NCI-H82 (cell line): ENCODE results near the gene GNPTAB.
A peak's percentile ranks its signal among the peaks of the same experiment; 100 is the strongest.
"Not testable (repeated sequence)": the region's sequence is repeated elsewhere in the genome, so short reads cannot be mapped to it uniquely, and the experiment has no call there.

ENCODE experiments used
- DNase-seq: peaks from one replicate; lab custom pipeline; 2025; lab: John Stamatoyannopoulos, UW

The GNPTAB gene

GRCh38 chr12:101852998-101853397, 22.2 kb upstream of the GNPTAB start:
- no peak for DNase-seq

DNA sequence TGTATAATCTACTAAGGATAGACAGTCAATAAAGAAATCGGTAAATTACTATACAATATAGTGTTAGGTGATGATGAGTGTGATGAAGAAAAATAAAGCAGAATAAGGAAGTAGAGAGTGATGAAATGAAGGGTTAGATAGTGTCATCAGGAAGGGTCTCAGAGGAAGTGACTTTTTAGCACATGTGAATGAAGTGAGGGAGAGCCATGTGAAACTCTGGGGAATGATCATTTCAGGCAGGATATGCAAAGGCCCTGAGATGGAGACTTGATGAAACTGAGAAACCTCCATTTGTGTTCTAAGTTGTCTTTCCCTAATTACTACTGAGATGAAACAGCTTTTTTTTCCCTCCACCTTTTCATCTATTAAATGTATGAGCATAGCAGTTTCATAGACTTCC, 19.4 kb upstream of the GNPTAB start:
- DNase-seq: no peak

DNA sequence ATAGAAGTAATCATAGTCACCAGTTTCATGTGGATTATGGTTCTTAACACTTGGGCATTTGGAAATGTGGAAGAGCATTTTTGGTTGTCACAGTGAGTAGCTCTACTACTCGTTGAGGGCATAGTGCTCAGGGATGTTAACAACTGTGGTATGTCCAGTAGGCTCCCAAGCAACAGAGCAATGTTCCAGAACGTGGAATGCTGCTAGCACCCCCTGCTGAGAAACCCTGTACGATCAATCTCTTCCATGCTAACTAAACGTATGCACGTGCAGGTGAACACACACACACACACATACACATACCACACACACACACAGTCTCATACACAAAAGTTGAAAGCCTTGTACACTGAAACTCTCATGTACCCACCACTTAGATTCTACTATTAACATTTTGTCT, 16.6 kb upstream of the GNPTAB start:
- DNase-seq: no peak

- DNase-seq: no peak
These were observed 14.5 kb upstream of the GNPTAB start for GRCh38 chr12:101845137-101845711.

DNA sequence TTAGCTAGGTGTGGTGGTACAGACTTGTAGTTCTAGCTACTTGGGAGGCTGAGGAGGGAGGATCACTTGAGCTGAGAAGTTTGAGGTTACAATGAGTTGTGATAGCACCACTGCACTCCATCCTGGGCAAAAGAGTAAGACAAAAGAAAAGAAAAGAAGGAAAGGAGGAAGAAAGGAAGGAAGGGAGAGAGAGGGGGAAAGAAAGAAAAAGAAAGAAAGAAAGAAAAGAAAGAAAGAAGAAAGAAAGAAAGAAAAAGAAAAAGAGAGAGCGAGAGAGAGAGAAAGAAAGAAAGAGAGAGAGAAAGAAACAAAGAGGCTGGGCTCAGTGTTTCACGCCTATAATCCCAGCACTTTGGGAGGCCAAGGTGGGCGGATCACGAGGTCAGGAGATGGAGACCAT, 10.3 kb upstream of the GNPTAB start:
- DNase-seq: no peak

DNA sequence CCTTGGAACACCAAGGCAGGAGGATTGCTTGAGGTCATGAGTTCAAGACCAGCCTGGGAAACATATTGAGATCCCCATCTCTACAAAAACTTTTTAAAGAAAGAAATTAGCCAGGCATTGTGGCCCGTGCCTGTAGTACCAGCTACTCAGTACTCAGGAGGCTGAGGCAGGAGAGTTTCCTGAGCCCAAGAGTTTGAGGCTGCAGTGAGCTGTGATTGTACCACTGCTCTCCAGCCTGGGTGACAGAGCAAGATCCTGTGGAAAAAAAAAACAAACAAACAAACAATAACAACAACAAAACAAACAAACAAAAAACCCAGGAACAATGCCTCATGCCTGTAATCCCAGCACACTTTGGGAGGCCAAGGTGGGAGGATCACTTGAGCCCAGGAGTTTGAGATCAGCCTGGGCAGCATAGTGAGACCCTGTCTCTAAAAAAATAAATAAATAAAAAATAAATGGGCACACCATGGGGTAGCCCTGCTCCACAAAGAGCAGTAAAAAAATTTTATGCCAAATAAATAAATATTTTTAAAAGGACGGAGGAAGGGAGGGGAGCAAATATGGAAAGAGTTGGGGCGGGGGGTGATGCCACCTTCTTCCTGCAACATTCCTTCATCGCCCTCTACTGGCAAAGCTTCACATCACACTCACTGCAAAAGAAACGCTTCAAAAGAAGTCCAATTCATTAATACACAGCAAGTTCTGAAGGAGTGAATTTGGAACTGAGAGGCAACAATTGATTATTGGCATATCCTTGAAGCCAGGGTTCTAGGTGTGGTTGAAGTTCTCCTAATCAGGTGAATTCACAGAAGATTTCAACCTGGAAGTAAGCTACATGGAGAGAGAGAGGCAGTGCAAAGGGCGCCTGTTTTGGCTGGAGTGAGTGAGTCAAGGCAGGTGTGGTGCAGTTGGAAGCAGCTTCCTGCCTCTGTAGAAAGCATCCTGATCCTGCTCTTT, 8.8 kb upstream of the GNPTAB start:
- peak; percentile 72 for DNase-seq

- DNase-seq: no peak
These were observed 8.0 kb upstream of the GNPTAB start for GRCh38 chr12:101838628-101839323.

DNA sequence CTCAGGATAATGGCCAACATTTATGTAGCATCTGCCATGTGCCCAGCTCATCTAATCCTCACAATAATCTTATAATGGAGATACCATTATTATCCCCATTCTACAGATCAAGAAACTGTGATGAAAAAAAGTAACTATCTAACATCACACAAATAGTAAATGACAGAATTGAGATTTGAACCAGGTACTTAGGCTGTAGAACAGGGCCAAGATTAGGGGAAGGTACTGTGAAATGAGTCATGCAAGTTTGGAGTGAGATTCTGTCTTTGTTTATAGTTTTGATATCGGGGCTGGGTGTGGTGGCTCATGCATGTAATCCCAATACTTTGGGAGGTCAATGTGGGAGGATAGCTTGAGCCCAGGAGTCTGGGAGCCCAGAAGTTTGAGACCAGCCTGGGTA, 1.3 kb upstream of the GNPTAB start:
- peak; percentile 70 for DNase-seq

DNA sequence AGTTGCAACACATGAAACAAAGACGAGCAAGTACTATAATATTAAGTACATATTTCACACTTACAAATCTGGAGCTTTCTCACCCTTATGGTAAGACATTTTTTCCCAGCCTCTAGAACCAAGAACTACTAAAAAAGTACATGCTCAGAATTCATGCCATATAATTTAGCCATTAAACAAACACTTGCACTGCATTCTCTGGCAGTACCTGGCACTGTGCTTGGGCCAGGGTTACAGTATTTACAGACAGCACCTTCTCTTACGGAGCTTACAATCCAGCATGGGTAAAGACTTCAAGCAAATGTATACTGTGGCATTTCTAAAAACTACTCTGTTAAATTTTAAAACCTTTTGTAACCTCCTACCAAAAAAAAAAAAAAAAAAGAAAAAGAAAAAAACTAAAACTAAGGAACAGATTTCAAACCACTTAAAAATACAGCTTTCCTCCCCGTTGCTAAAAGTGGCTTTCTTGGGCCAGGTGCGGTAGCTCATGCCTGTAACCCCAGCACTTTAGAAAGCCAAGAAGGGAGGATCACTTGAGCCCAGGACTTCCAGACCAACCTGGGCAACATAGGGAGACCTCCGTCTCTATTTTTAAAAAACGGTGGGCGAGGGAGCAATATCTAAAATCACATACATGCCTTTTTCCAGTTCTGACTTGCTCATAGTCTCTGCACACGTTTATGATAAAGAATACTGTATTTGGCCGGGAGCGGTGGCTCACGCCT, 956 bp downstream of the GNPTAB start:
- peak; percentile 47 for DNase-seq

- DNase-seq: peak; percentile 42
These were observed 2.1 kb downstream of the GNPTAB start for GRCh38 chr12:101828463-101829196.

GRCh38 chr12:101826766-101827368, 3.9 kb downstream of the GNPTAB start:
- no peak for DNase-seq

DNA sequence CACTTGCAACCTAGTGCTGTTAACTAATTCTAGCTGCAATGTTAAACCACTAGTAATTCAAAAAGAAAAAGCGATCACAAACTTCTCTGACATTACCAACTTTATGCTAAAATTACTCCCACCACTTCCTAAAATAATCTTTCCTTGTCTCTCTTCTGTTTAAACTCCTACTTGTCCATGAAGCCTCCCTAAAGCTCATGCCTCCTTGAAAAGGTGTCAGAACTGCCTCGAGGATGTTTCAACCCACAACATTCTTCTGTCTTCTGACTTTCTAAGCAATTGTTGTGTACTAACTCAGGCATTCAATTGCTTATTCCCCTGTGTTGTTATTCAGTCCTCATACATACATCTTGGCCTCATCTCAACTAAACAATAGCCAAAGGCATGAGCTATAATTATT, 5.9 kb downstream of the GNPTAB start:
- no peak for DNase-seq

- peak; percentile 95 for DNase-seq
These were observed 6.9 kb downstream of the GNPTAB start for GRCh38 chr12:101823891-101824290.

DNA sequence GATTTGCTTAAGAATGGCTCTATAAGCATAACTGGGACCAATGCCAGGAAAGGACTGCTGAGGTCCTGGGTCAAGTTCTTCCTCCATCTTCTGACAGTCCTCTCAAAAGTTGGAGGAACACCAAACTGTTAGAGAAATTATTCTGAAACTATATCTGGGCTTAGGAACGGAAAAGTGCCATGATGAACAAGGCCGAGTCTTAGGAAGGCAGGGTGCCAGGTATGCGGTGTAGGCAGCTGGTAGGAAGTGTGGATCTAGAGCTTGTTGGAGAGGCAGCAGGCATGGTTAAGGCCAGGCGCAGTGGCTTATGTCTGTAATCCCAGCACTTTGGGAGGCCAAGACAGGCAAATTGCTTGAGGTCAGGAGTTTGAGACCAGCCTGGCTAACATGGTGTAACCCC, 7.7 kb downstream of the GNPTAB start:
- DNase-seq: no peak

DNA sequence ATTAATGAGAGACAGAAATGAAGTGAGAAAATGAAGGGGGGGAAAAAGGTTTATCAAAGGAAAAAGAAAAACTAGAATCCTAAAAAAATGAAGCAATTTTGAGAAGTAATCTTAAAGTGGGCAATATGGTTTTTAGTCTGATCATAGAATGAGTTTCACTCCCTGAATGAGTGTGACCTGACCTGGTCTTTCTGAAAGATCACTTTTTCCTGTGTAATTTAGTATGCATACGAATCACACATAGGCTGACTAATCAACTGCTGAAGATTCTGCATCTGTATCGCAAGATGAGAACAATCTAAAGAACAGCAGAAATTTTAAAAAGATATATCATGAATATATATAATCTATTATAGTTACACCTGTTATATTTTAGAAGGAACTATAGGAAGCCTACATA, 11.3 kb downstream of the GNPTAB start:
- DNase-seq: no peak

DNA sequence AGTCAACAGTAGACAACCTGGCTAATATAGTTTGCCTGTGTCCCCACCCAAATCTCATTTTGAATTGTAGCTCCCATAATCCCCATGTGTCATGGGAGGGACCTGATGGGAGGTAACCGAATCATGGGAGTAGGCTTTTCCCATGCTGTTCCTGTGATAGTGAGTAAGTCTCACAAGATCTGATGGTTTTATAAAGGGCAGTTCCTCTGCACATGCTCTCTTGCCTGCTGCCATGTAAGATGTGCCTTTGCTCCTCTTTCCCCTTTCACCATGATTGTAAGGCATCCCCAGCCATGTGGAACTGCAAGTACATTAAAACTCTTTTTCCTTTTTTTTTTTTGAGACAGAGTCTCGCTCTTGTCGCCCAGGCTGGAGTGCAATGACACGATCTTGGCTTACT, 12.1 kb downstream of the GNPTAB start:
- DNase-seq: not testable (repeated sequence)

DNA sequence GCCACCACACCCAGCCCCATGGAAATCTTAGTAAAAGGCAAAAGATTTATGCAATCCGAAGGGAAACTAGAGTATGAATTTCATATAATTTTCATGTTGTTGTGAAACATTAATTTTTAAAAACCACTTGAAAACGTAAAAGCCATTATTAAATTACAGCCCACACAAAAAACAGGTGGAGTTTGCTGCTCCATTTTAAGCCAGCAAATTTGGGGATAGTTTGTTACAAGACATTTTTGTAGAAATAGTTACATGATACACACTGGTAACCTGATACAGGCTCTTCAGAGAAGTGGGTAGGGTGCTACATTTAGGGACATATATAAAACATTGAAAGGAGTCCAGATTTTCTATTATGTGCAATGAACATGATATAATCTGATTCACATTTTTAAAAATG, 17.6 kb downstream of the GNPTAB start:
- no peak for DNase-seq

GRCh38 chr12:101812716-101813115, 18.0 kb downstream of the GNPTAB start:
- not testable (repeated sequence) for DNase-seq

DNA sequence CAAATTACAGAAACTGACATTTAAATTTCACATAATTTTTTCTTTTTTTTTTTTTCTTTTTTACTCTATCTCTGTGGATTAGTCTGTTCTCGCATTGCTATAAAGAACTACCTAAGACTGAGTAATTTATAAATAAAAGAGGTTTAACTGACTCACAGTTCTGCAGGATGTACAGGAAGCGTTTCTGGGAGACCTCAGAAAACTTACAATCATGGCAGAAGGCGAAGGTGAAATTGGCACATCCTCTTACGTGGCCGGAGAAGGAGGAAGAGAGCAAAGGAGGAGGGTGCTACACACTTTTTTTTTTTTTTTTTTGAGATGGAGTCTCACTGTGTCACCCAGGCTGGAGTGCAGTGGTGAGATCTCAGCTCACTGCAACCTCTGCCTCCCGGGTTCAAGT, 19.4 kb downstream of the GNPTAB start:
- not testable (repeated sequence) for DNase-seq

GRCh38 chr12:101809208-101809607, 21.6 kb downstream of the GNPTAB start:
- DNase-seq: no peak

DNA sequence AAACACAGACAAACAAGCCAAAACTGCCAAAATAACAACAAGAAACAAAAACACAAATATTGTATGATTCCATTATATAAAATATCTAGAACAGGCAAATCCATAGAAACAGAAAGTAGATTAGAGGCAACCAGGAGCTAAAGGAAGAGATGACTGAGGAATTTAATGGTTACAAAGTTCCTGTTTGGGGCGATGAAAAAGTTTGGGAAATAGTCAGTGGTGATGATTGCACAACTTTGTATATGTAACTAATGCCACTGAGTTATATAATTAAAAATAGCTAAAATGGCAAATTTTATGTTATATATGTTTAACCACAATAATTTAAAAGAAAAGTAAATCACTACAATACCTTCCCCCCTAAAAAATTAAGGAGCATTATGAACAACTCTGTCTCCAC, 24.5 kb downstream of the GNPTAB start:
- DNase-seq: no peak
